ENCODE measurements around the gene RASSF7.
"Not testable (repeated sequence)": the region's sequence is repeated elsewhere in the genome, so short reads cannot be mapped to it uniquely, and the experiment has no call there.

RASSF7 gene

GRCh38 chr11:573146-573759 is 12.5 kb downstream of the RASSF7 start:
- H3K4me3 ChIP-seq (ENCODE audit: low read length): no peak overlapping the region
- DNase-seq (ENCODE audit: low read depth): no peak
- TF ChIP-seq, protein P1, sequence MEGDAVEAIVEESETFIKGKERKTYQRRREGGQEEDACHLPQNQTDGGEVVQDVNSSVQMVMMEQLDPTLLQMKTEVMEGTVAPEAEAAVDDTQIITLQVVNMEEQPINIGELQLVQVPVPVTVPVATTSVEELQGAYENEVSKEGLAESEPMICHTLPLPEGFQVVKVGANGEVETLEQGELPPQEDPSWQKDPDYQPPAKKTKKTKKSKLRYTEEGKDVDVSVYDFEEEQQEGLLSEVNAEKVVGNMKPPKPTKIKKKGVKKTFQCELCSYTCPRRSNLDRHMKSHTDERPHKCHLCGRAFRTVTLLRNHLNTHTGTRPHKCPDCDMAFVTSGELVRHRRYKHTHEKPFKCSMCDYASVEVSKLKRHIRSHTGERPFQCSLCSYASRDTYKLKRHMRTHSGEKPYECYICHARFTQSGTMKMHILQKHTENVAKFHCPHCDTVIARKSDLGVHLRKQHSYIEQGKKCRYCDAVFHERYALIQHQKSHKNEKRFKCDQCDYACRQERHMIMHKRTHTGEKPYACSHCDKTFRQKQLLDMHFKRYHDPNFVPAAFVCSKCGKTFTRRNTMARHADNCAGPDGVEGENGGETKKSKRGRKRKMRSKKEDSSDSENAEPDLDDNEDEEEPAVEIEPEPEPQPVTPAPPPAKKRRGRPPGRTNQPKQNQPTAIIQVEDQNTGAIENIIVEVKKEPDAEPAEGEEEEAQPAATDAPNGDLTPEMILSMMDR (conservative IDR thresholded peaks at IDR 0.05; ENCODE audit: low read length): no peak

- DNase-seq (ENCODE audit: low read depth): peak; percentile 26
- H3K4me3 ChIP-seq (ENCODE audit: low read length): not testable (repeated sequence)
These were observed 13.3 kb downstream of the RASSF7 start for GRCh38 chr11:574031-574570.

- H3K4me3 ChIP-seq (ENCODE audit: low read length): peak overlapping the region; percentile 67
- TF ChIP-seq, protein P1 (conservative IDR thresholded peaks at IDR 0.05; ENCODE audit: low read length): no peak
- no peak for DNase-seq (ENCODE audit: low read depth)
These were observed 14.0 kb downstream of the RASSF7 start for GRCh38 chr11:574632-575312.

DNA sequence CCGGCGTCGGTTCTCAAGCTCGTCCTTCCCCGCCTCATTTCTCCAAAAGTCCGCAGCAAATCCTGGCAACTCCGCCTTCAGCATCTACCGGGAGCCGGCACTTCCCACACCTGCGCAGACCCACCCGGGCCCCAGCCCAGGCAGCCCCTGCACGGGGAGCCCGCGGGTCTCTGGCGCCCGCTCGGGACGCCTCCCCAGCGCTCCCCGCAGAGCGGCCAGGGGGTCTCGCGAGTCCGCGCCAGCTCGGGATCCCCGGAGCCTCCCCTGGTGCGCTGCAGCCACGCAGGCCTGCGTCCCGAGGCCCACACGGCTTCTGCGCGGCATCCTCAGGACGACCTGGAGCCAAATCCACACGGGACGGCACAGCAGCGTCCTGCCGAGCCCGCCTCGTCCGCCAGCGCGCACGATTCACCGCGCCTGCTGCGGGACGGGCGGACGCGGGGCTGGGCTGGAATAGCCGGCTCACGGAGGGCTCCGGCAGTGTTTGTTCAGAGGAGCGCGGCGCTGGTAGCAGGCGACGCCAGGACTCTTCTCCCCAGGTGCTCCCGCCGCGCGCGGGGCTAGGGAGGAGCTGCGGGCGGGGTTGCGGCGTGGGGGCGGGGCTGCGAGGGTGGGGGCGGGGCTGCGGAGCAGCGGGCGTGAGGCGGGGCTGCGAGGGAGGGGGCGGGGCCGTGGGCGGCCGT is 14.7 kb downstream of the RASSF7 start:
- DNase-seq (ENCODE audit: low read depth): peak; percentile 37
- TF ChIP-seq, protein P1 (conservative IDR thresholded peaks at IDR 0.05; ENCODE audit: low read length): no peak
- peak overlapping the region; percentile 67 for H3K4me3 ChIP-seq (ENCODE audit: low read length)

- DNase-seq (ENCODE audit: low read depth): peak; percentile 94
- TF ChIP-seq, protein P1 (conservative IDR thresholded peaks at IDR 0.05; ENCODE audit: low read length): no peak
- peak within 1 kb of the TSS; percentile 93 for H3K4me3 ChIP-seq (ENCODE audit: low read length)
These were observed 15.4 kb downstream of the RASSF7 start, which contains the start of gene PHRF1 for GRCh38 chr11:575996-576768. Gene PHRF1 (plus strand): TSS chr11:576470. CDS start chr11:581513, 5,043 bp downstream.

GRCh38 chr11:576811-577610 is 16.2 kb downstream of the RASSF7 start:
- DNase-seq (ENCODE audit: low read depth): no peak
- TF ChIP-seq, protein P1 (conservative IDR thresholded peaks at IDR 0.05; ENCODE audit: low read length): no peak
- H3K4me3 ChIP-seq (ENCODE audit: low read length): peak overlapping the region; percentile 93

All from AG10803 (cell line).